H1 (cell line): ENCODE data around the gene KATNAL2. TPM values are rescaled to one million over a fixed set of nuclear protein-coding genes. Genes with fewer than 3 reads are reported as not detected.

Source experiments
- CTCF ChIA-PET: fragments of 300-600 bp; sonication (Branson Sonifier 250); formaldehyde crosslinking; loops from one replicate; lab custom pipeline; 2021; ENCODE audit not compliant: partially characterized antibody; lab: Charles Lee
- POLR2A ChIA-PET: fragments of 300-600 bp; sonication (Branson Sonifier 250); formaldehyde crosslinking; loops from one replicate; lab custom pipeline; 2021; ENCODE audit warnings: inconsistent platforms; ENCODE audit not compliant: partially characterized antibody; lab: Charles Lee
- DNase-seq, 2 experiments: peaks; one replicate each; pipeline versions ENCODE4 v3.0.0 to v3.0.0-alpha.2; 2010 to 2022; ENCODE audit warnings: low spot score in 2 of 2, low read depth in 1 of 2, mixed read lengths in 1 of 2
- FAIRE-seq: peaks from 2 replicates; lab custom pipeline; 2011; peaks lifted over from hg19 to GRCh38; lab: Jason Lieb, UNC
- H2AFZ ChIP-seq: 2 replicates; pipeline ENCODE4 v1.8.1; 2012; ENCODE audit warnings: low read length, inconsistent platforms
- H2AK5ac ChIP-seq: 2 replicates; pipeline ENCODE4 v1.6.1; 2013; ENCODE audit warnings: low read depth, low read length
- H2BK120ac ChIP-seq: replicated peaks from 2 replicates; pipeline ENCODE3; 2013; ENCODE audit warnings: low read depth, low read length, inconsistent platforms
- H2BK12ac ChIP-seq: 2 replicates; pipeline ENCODE4 v1.6.1; 2013; ENCODE audit warnings: low read depth, low read length
- H2BK15ac ChIP-seq: 2 replicates; pipeline ENCODE4 v1.6.1; 2013; ENCODE audit warnings: low read length
- H2BK20ac ChIP-seq: 2 replicates; pipeline ENCODE4 v1.6.1; 2013; ENCODE audit warnings: low read length
- H2BK5ac ChIP-seq: 2 replicates; pipeline ENCODE4 v1.6.1; 2013; ENCODE audit warnings: low read depth, low read length
- H3K14ac ChIP-seq: 2 replicates; pipeline ENCODE4 v1.6.1; 2013; ENCODE audit warnings: inconsistent platforms; ENCODE audit not compliant: insufficient read length
- H3K18ac ChIP-seq: 2 replicates; pipeline ENCODE4 v1.6.1; 2013; ENCODE audit warnings: low read length; ENCODE audit errors: extremely low read depth
- H3K23ac ChIP-seq: 2 replicates; pipeline ENCODE4 v1.6.1; 2013; ENCODE audit warnings: inconsistent platforms; ENCODE audit not compliant: insufficient read length
- H3K23me2 ChIP-seq: 2 replicates; pipeline ENCODE4 v1.6.1; 2013; ENCODE audit warnings: low read depth, low read length
- H3K27ac ChIP-seq: 2 replicates; pipeline ENCODE4 v1.6.1; 2011; ENCODE audit warnings: low read depth, low read length, inconsistent platforms
- H3K27me3 ChIP-seq, 4 experiments: replicated peaks in 1 of 4; 1 replicate in 1 of 4; 2 replicates in 3 of 4; pipeline versions ENCODE4 v1.6.1 to v1.8.1; 2011 to 2013; ENCODE audit warnings: low read length in 3 of 4, mild to moderate bottlenecking in 3 of 4, inconsistent platforms in 2 of 4, mixed read lengths in 2 of 4, moderate library complexity in 1 of 4; ENCODE audit not compliant: control insufficient read depth in 3 of 4, insufficient read depth in 3 of 4; ENCODE audit errors: extremely low read depth in 1 of 4
- H3K36me3 ChIP-seq, 4 experiments: 2 replicates each; pipeline versions ENCODE4 v1.6.1 to v1.8.1; 2011 to 2013; ENCODE audit warnings: mild to moderate bottlenecking in 4 of 4, low read length in 3 of 4, moderate library complexity in 2 of 4, control low read depth in 1 of 4, inconsistent platforms in 1 of 4; ENCODE audit not compliant: insufficient read depth in 4 of 4, control insufficient read depth in 2 of 4
- H3K4ac ChIP-seq: replicated peaks from 2 replicates; pipeline ENCODE3; 2013; ENCODE audit warnings: low read length, low read depth, mixed read lengths, inconsistent platforms; ENCODE audit not compliant: insufficient read length
- H3K4me1 ChIP-seq, 4 experiments: replicated peaks in 1 of 4; 1 replicate in 1 of 4; 2 replicates in 3 of 4; pipeline versions ENCODE4 v1.6.1 to v1.8.1; 2011 to 2013; ENCODE audit warnings: low read length in 3 of 4, inconsistent platforms in 2 of 4, mixed read lengths in 1 of 4; ENCODE audit not compliant: insufficient read depth in 4 of 4, control insufficient read depth in 3 of 4
- H3K4me2 ChIP-seq, 2 experiments: 2 replicates each; pipeline versions ENCODE4 v1.6.1 to v1.8.1; 2011 to 2013; ENCODE audit warnings: low read depth in 2 of 2, low read length in 2 of 2, control low read depth in 1 of 2, inconsistent platforms in 1 of 2, mild to moderate bottlenecking in 1 of 2; ENCODE audit not compliant: insufficient read depth in 1 of 2
- H3K4me3 ChIP-seq, 4 experiments: fragments of 200-600, 300-600 bp in 1 of 4; sonication (generic), shearing (Covaris generic), sonication (Bioruptor Twin) in 1 of 4; 2 replicates each; pipeline versions ENCODE4 v1.5.1 to v1.8.1; 2011 to 2016; ENCODE audit warnings: low read length in 4 of 4, low read depth in 3 of 4, control low read depth in 2 of 4, inconsistent platforms in 2 of 4, mild to moderate bottlenecking in 2 of 4, mixed read lengths in 1 of 4, moderate library complexity in 1 of 4; ENCODE audit not compliant: insufficient read depth in 2 of 4; ENCODE audit errors: extremely low read depth in 1 of 4
- H3K56ac ChIP-seq: replicated peaks from 2 replicates; pipeline ENCODE3; 2013; ENCODE audit warnings: low read depth, mild to moderate bottlenecking, mixed read lengths, low read length, inconsistent platforms; ENCODE audit not compliant: insufficient read length
- H3K79me1 ChIP-seq: 2 replicates; pipeline ENCODE4 v1.6.1; 2013; ENCODE audit warnings: low read depth, low read length, control low read depth
- H3K79me2 ChIP-seq, 2 experiments: 2 replicates each; pipeline versions ENCODE4 v1.6.1 to v1.8.1; 2012 to 2013; ENCODE audit warnings: low read length in 2 of 2, mild to moderate bottlenecking in 2 of 2, inconsistent platforms in 1 of 2; ENCODE audit not compliant: insufficient read depth in 2 of 2, control insufficient read depth in 1 of 2
- H3K9ac ChIP-seq, 4 experiments: replicated peaks in 1 of 4; 1 replicate in 1 of 4; 2 replicates in 3 of 4; pipeline versions ENCODE4 v1.6.1 to v1.8.1; 2011 to 2013; ENCODE audit warnings: low read depth in 3 of 4, low read length in 3 of 4, control low read depth in 2 of 4, mild to moderate bottlenecking in 2 of 4, moderate library complexity in 2 of 4, inconsistent platforms in 1 of 4; ENCODE audit errors: extremely low read depth in 1 of 4
- H3K9me3 ChIP-seq, 2 experiments: 2 replicates each; pipeline versions ENCODE4 v1.6.1 to v1.8.1; 2012 to 2013; ENCODE audit warnings: mild to moderate bottlenecking in 2 of 2, moderate library complexity in 2 of 2, control low read depth in 1 of 2, inconsistent platforms in 1 of 2, low read depth in 1 of 2, low read length in 1 of 2, mixed read lengths in 1 of 2; ENCODE audit not compliant: insufficient read depth in 2 of 2
- H4K20me1 ChIP-seq, 2 experiments: replicated peaks in 1 of 2; 2 replicates each; pipeline versions ENCODE3 to v1.8.1; 2011 to 2013; ENCODE audit warnings: inconsistent platforms in 2 of 2, low read length in 2 of 2, mild to moderate bottlenecking in 1 of 2; ENCODE audit not compliant: insufficient read depth in 2 of 2, control insufficient read depth in 1 of 2
- H4K5ac ChIP-seq: 2 replicates; pipeline ENCODE4 v1.6.1; 2013; ENCODE audit warnings: low read length, low read depth, mixed read lengths, inconsistent platforms; ENCODE audit not compliant: insufficient read length
- H4K8ac ChIP-seq: 2 replicates; pipeline ENCODE4 v1.8.0; 2013; ENCODE audit warnings: mild to moderate bottlenecking, moderate library complexity, low read length, inconsistent platforms; ENCODE audit not compliant: insufficient read depth; ENCODE audit errors: extremely low read depth
- H4K91ac ChIP-seq: replicated peaks from 2 replicates; pipeline ENCODE3; 2013; ENCODE audit warnings: low read length, mixed read lengths, inconsistent platforms; ENCODE audit not compliant: insufficient read length
- ASH2L ChIP-seq: fragments of 200-600, 300-600 bp; sonication (generic); IDR thresholded peaks from one replicate; pipeline ENCODE4 v1.7.1; 2017; ENCODE audit warnings: low read length
- ATF2 ChIP-seq: IDR thresholded peaks from 2 replicates; pipeline ENCODE4 v1.6.1; 2012; ENCODE audit warnings: low read length, inconsistent platforms
- BACH1 ChIP-seq: IDR thresholded peaks from 2 replicates; pipeline ENCODE4 v1.6.1; 2012; ENCODE audit warnings: low read length, improper control_type of control experiment
- CHD2 ChIP-seq: IDR thresholded peaks from 2 replicates; pipeline ENCODE4 v1.6.1; 2012; ENCODE audit warnings: low read length, improper control_type of control experiment
- E2F6 ChIP-seq: IDR thresholded peaks from 2 replicates; pipeline ENCODE4 v1.6.1; 2012; ENCODE audit warnings: inconsistent platforms
- FOSL1 ChIP-seq: IDR thresholded peaks from 2 replicates; pipeline ENCODE4 v1.6.1; 2011; ENCODE audit warnings: mild to moderate bottlenecking, low read depth, low read length, moderate library complexity; ENCODE audit not compliant: insufficient read depth
- GABPA ChIP-seq: IDR thresholded peaks from 2 replicates; pipeline ENCODE4 v1.6.1; 2011; ENCODE audit warnings: mild to moderate bottlenecking, low read length, moderate library complexity, borderline replicate concordance; ENCODE audit not compliant: insufficient read depth
- JUND ChIP-seq: IDR thresholded peaks from 2 replicates; pipeline ENCODE4 v1.6.1; 2011; ENCODE audit warnings: mild to moderate bottlenecking, improper control_type of control experiment, low read length
- KDM4A ChIP-seq: IDR thresholded peaks from one replicate; pipeline ENCODE4 v1.7.1; 2012; ENCODE audit warnings: low read depth, mild to moderate bottlenecking, moderate library complexity, low read length, inconsistent platforms; ENCODE audit not compliant: severe bottlenecking
- NRF1 ChIP-seq: IDR thresholded peaks from 2 replicates; pipeline ENCODE4 v1.6.1; 2011; ENCODE audit warnings: mild to moderate bottlenecking, low read depth, low read length, improper control_type of control experiment
- RBBP5 ChIP-seq: IDR thresholded peaks from 2 replicates; pipeline ENCODE4 v1.7.1; 2012; ENCODE audit warnings: low read depth, mild to moderate bottlenecking, inconsistent platforms, low read length, moderate library complexity, borderline replicate concordance
- TAF7 ChIP-seq: optimal IDR thresholded peaks from 2 replicates; pipeline ENCODE3; 2011; ENCODE audit warnings: low read depth, mild to moderate bottlenecking, inconsistent platforms, low read length, moderate library complexity, borderline replicate concordance
- WGBS, 2 experiments: shearing (Covaris generic) in 1 of 2; methylation state at CpG; one replicate each; pipeline versions ENCODE4 v1.1.6 to v1.1.7; 2013 to 2015; ENCODE audit warnings: low lambda C conversion rate in 2 of 2, mixed read lengths in 2 of 2, inconsistent platforms in 1 of 2, low coverage in 1 of 2, missing lambda C conversion rate in 1 of 2; ENCODE audit not compliant: insufficient replicate concordance in 2 of 2, insufficient coverage in 1 of 2, insufficient read length in 1 of 2; ENCODE audit errors: extremely low coverage in 1 of 2, missing lambda C conversion rate in 1 of 2; 5-methylcytosine and 5-hydroxymethylcytosine counted together
- polyA plus RNA-seq, 7 experiments: library from polyadenylated mRNA; depleted of rRNA in 3 of 7; stranded (reverse) in 5 of 7; unstranded in 2 of 7; fragments of >200 nt in 5 of 7; fragments of 200-250 nt in 2 of 7; gene quantifications; 1 replicate in 5 of 7; 2 replicates in 1 of 7; 4 replicates in 1 of 7; pipeline versions ENCODE4 v1.2.1 to v1.2.3, GENCODE V29; 2011 to 2013; ENCODE audit warnings: missing spikeins in 2 of 7, mixed read lengths in 2 of 7
- total RNA-seq: library from RNA; stranded (reverse); fragmentation: NEBNext Ultra II Directional; extraction: Animal tissue kit (Norgen Biotek cat#: 25700); gene quantifications from 2 replicates; pipeline ENCODE4 v1.2.1, GENCODE V29; 2021

The KATNAL2 gene
- total and polyA plus RNA-seq, 2 of the 8 experiments (the other 6 are each of a cell fraction or from before 2014, with no cell fraction given), result 10.0 to 15.2 TPM

- Histone ChIP-seq H4K20me1 (peaks cover 0 to 6% of the 10 kb centered on the region in 2 experiments), H3K27me3 (no peaks in the 10 kb centered on the region), H2AK5ac (no peak overlapping the region), H2BK20ac (no peak overlapping the region), H2BK12ac (no peak overlapping the region), H2BK5ac (no peak overlapping the region), H3K4me3 (no peak overlapping the region), H3K23ac (no peak overlapping the region), H4K5ac (no peak overlapping the region), H3K4ac (no peak overlapping the region), H3K27ac (no peak overlapping the region), H3K79me1 (peaks cover 2% of the 10 kb centered on the region; the same call in 1 of the 2 replicates), H2AFZ (no peak overlapping the region), H3K9ac (no peak overlapping the region), H2BK15ac (no peak overlapping the region), H3K18ac (no peak overlapping the region), H3K23me2 (peaks cover 12% of the 10 kb centered on the region), H3K79me2 (peaks cover 12 to 84% of the 10 kb centered on the region in 2 experiments; a peak in 3 of 4 replicates), H3K56ac (no peak overlapping the region), H2BK120ac (no peak overlapping the region), H3K4me2 (no peak overlapping the region), H4K91ac (no peak overlapping the region), H3K36me3 (no peaks in the 10 kb centered on the region), H3K14ac (no peak overlapping the region), H4K8ac (no peak overlapping the region), H3K4me1 (peaks cover 0 to 2% (median 1%) of the 10 kb centered on the region in 4 experiments; a peak in 4 of 7 replicates), H3K9me3 (no peaks in the 10 kb centered on the region)
- DNase-seq, result no peak
- 85% methylated on average over 2 of the region's 3 CpGs; no CpG with 5 or more reads in 1 of the 2 experiments for WGBS, 2 experiments
- ChIA-PET POLR2A (no interaction called here), CTCF (interaction anchor here (1.1 kb wide), 1 partner anchor 39 kb away, joined by 3 read pairs; no protein-coding TSS in a partner anchor)
- FAIRE-seq, result no peak
- TF ChIP-seq KDM4A, result no peak
- TF ChIP-seq RBBP5, result no peak
- TF ChIP-seq ASH2L, result no peak
- no peak for TF ChIP-seq FOSL1
- TF ChIP-seq TAF7, result no peak
- no peak for TF ChIP-seq ATF2
- TF ChIP-seq JUND, result no peak
- no peak for TF ChIP-seq NRF1
- no peak for TF ChIP-seq CHD2
- no peak for TF ChIP-seq GABPA
- no peak for TF ChIP-seq BACH1
- TF ChIP-seq E2F6, result no peak
These were observed 228.8 kb downstream of the KATNAL2 start for GRCh38 chr18:47146206-47146605.
